GM08714 (cell line): Measurements from ENCODE around the gene MXRA8.
A peak's percentile ranks its signal among the peaks of the same experiment; 100 is the strongest.
"Not testable (repeated sequence)": the region's sequence is repeated elsewhere in the genome, so short reads cannot be mapped to it uniquely, and the experiment has no call there.

Source experiments
- H3K4me3 ChIP-seq: fragments of 200-500 bp; sonication (Bioruptor generic); 2 replicates; pipeline ENCODE4 v1.5.1; 2014; ENCODE audit warnings: mild to moderate bottlenecking, low read length, inconsistent platforms
- ZNF274 ChIP-seq: IDR thresholded peaks from 2 replicates; pipeline ENCODE4 v1.6.1; 2012; ENCODE audit warnings: mild to moderate bottlenecking, low read depth, low read length

MXRA8 gene

GRCh38 chr1:1324084-1324523 lies 34.3 kb downstream of the MXRA8 start:
- TF ChIP-seq ZNF274, result no peak

DNA sequence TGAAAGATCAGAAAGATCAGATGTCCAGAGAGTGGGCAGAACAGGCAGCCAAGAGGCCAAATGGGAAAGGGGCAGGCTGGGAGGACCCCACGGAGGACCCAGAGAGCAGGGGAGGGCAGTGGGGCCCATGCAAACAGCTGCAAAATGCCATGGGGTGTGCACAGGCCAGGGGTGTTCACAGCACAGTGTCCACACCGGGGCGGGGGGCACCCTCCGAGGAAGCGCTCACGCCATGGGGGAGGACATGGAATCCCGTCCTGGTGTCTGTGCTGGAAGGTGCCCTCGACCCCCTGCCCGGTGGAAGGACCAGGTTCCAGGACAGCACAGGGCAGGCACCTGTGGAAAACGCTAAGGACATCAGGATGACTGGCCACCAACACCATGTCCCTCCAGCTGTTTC lies 35.4 kb downstream of the MXRA8 start:
- H3K4me3 ChIP-seq, result no peak overlapping the region
- no peak for TF ChIP-seq ZNF274

More at GRCh38 chr1:1324084-1324523, 34.3 kb downstream of the MXRA8 start:
- H3K4me3 ChIP-seq, result peak overlapping the region; percentile 96

GRCh38 chr1:1322418-1322817 lies 35.9 kb downstream of the MXRA8 start:
- no peak overlapping the region for H3K4me3 ChIP-seq
- TF ChIP-seq ZNF274, result no peak

DNA sequence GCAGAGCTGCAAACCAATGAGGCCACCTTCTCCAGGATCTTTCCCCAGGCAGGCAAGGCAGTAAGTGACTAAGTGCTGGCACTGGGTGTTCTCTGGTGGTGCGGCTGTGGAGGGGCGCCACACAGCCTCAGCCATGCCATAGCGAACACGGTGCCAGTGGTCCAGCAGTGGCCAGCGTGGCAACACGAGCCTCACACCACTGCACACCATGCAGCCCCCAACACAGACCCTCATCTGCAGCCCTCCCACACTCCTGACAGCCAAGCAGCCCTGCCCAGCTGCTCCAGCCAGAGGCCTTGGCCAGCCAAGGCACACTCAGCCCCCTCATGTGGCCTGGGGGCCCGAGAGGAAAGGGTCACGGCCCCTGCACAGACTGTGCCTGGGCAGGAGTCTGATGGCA lies 36.9 kb downstream of the MXRA8 start:
- no peak overlapping the region for H3K4me3 ChIP-seq
- no peak for TF ChIP-seq ZNF274

DNA sequence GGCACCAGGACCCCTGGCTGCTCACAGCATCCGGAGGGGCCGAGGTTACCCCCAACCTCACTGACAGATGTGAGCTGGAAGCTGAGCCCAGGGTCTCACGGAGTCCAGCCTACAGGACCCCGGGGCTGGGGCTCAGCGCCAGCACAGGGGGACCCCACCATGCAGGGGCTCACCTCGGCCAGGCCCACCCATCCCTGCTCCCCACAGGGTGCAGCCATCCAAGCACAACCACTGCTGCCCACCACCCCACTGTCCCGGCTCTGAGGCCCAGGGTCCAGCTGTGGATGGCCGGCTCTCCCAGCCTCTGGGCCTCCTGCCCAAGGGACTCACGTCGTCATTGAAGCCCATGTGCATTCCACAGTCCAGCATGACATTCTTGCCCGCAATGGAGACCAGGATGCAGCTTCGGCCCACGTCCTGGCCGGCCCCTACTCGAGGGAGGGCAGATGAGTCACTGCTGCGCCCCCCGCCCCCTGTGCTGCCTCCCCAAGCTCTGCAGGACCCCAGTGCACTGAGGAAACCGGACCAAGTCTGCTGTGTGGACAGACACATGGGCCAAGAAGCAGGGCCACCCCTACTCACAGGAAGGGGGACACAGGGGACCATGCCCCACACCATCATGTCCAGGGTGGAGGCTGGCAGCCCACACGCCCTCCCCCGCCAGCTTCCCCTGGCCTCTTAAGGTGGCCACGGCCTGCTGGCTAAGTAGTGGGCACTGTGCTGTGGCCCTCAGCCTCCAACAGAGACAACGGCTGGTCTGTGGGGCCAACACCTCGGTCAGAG lies 37.5 kb downstream of the MXRA8 start:
- no peak overlapping the region for H3K4me3 ChIP-seq
- TF ChIP-seq ZNF274, result no peak

DNA sequence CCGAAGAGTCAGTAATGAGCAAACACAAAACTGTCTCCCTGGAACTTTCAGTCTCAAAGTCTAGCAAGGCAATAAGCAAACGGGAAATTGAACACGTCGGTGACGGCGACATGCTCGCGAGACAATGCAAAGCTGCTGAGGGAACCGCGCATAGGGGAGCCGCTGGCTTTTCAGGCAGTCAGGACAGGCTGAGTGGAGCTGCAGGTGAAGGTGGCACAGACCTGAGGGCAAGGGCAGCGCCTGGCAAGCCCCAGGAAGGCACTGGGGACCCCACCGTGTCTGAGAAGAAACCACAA lies 38.8 kb downstream of the MXRA8 start:
- TF ChIP-seq ZNF274, result no peak
- no peak overlapping the region for H3K4me3 ChIP-seq

DNA sequence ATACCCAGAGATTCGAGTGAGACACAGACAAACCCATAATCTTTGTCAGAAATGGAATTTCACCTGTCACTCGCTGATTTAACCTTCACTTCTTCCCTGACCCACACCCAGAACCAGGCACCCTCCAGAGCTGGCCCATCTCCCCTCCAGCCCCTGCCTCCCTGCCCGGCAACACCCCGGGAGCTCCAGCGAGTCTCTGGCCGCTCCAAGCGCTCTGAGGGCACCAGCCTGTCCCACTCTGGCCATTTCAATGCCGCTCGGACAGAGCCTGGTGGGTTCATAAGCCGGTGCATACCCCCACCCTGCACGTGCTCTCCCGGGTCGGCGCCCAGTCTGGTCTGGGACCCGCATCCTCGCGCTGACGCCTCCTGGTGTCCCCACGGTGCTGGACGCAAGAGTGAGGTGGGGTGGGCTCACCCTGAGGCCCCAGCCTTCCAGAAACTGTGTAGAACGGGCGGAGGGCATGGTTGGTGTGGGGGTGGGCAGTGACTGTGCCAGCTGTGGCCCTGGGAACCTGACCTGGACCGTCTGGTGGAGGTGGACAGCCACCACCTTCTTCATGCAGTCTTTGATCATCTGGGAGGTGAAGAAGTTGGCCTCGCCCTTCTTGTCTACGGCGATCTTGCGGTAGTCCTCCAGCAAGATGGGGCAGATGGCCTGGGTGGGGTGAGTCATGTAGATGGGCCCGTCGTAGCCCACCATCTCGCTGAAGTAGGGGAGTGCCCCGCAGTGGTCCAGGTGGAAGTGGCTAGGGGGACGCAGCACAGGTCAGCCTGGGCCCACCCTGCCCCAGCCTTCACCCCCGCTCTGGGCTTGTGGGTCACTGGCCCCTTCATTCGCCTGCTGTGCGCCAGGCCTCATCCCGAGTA lies 39.3 kb downstream of the MXRA8 start:
- TF ChIP-seq ZNF274, result no peak
- no peak overlapping the region for H3K4me3 ChIP-seq

DNA sequence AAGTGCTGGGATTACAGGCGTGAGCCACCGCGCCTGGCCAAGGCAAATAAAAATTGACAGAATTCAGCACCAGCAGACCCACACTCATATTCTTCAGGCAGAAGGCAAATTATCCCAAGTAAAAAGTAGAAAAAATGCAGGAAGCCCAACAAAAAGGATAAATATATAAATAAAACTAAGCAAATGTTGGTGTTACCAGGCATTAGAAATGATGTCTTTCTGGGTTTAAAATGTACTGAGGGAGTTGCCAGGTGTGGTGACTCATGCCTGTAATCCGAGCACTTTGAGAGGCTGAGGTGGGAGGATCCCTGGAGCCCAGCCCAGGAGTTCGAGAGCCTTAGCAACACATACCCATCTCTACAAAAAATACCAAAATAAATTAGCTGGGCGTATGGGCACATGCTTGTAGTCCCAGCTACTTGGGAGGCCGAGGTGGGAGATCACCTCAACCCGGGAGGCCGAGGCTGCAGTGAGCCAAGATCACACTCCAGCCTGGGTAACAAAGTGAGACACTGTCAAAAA lies 40.2 kb downstream of the MXRA8 start:
- H3K4me3 ChIP-seq, result no peak overlapping the region
- no peak for TF ChIP-seq ZNF274

GRCh38 chr1:1317420-1317819 lies 40.9 kb downstream of the MXRA8 start:
- no peak overlapping the region for H3K4me3 ChIP-seq

DNA sequence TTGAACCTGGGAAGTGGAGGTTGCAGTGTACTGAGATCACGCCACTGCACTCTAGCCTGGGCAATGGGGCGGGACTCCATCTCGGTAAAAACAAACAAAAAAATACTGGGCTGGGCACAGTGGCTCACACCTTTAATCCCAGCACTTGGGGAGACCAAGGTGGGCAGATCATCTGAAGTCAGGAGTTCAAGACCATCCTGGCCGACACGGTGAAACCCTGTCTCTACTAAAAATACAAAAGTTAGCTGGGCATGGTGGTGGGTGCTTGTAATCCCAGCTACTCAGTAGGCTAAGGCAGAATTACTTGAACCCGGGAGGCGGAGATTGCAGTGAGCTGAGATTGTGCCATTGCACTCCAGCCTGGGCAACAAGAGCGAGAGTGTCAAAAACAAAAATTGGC lies 42.2 kb downstream of the MXRA8 start:
- H3K4me3 ChIP-seq, result not testable (repeated sequence)

More at GRCh38 chr1:1317420-1317819, 40.9 kb downstream of the MXRA8 start:
- TF ChIP-seq ZNF274, result no peak

DNA sequence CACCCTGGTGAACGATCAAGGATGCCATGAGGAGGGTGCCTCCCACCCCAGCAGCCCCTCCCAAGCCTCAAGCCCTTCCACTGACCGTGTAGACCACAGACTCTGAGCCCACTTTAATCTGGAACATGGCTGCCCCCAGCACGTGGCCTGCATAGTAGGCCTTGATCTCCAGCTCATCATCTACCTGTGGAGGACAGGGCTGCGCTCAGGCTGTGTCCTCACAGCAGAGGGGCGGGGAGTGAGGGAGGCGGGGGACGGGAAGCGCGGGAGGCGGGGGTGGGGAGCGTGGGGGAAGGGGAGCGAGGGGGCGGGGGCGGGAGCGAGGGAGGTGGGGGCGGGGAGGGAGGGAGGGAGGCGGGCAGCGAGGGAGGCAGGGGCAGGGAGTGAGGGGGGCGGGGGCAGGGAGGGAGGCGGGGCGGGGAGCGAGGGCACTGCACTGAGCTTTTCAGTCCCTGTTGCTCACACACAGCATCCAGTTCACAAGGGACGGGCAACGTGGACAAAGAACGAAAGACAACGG lies 42.9 kb downstream of the MXRA8 start:
- H3K4me3 ChIP-seq, result no peak overlapping the region
- TF ChIP-seq ZNF274, result no peak

DNA sequence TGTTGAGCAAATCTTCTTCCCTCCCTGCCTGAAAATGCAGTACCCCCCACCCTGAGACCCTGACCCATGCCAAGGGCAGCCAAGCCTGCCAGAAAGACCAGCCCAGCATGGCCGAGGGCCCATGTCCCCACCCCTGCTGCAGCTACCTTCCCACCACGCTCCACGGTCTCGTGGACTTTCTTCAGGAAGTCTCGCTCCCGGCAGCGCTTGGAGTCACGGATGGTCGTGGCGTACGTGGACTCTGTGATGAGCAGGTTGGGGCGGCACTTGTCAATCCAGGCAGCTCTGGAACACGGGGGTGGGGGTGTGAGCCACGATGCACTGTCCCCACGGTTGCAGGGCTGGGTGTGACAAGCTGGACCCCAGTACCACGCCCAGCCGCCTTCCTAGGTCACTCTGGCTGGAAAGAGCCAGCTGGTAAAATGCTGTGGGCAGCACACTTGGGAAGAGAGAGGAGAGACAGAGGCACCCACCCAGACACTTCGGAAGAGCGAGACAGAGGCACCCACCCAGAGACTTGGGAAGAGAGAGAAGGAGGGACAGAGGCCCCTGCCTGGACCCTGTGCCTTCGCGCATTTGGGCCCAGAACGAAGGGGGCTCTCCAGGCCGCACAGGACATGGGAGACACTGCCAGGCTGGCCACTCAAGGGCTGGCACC lies 43.5 kb downstream of the MXRA8 start:
- no peak overlapping the region for H3K4me3 ChIP-seq
- no peak for TF ChIP-seq ZNF274

DNA sequence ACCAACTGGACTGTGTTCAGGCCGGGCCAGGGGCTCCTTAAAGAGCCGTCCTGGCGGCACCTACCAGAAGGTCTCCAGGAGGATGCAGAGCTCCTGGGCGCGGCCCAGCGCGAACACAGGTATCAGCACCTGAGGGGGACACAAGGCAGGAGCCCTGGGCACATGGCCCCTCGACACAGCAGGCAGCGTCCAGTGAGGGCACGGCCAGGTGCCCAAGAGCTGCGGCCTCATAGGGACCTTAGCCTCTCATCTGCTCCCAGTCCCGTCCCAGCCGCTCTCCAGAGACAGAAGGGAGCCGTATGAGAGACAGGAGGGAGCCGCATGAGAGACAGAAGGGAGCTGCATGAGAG lies 44.1 kb downstream of the MXRA8 start:
- no peak for TF ChIP-seq ZNF274
- no peak overlapping the region for H3K4me3 ChIP-seq

DNA sequence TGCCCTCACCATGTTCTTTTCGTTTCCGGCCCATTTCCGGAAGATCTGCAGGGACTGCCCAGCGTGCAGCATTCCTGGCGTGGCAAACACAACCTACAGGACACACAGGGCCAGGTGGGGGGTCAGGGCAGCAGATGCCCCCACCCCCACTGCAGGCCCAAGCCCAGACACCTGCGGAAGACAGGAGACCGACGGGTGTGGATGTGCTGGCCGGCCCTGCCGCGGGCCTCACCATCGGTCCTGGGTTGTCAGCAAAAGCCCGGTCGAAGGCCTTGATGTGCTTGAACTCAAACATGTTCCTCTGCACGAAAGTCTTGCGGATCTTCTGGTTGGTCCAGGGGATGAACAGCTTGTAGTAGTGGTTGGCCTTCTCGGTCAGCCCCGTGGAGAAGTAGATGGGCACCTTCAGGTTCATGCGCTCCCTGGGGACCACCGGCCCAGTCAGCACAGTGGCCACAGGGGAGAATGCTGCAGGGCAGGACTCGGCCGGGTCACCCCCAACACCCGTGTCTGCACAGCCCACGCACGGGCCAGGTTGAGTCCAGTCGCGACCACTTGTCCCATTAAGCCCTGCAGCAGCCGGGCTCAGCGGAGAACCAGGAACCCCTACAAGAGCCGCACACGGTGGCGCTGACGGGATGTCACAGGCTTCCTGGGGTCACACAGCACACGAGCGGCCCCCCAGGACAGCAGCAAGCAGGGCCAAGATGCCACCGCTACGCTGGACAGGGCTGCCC lies 44.7 kb downstream of the MXRA8 start:
- no peak for TF ChIP-seq ZNF274
- no peak overlapping the region for H3K4me3 ChIP-seq
